DND-41 (cell line): Measurements from ENCODE around the gene CTNNA3.

Experiments used
- ATAC-seq: fragments of 200-7000 bp; cut with Tn5 transposase; 3 replicates; pipeline ENCODE4 v1.9.1; 2021; ENCODE audit warnings: low read depth; ENCODE audit not compliant: insufficient read depth
- DNase-seq: peaks from one replicate; pipeline ENCODE4 v3.0.0-alpha.2; 2020
- H2AFZ ChIP-seq: 2 replicates; pipeline ENCODE4 v1.6.0; 2012; ENCODE audit warnings: low read depth, low read length
- H3K27ac ChIP-seq: 2 replicates; pipeline ENCODE4 v1.5.1; 2012; ENCODE audit warnings: low read length, inconsistent platforms
- H3K27me3 ChIP-seq: fragments of 200-600 bp; sonication (generic); 2 replicates; pipeline ENCODE4 v1.6.0; 2012; ENCODE audit warnings: low read length, mild to moderate bottlenecking, inconsistent platforms; ENCODE audit not compliant: insufficient read depth, poor library complexity
- H3K36me3 ChIP-seq: 2 replicates; pipeline ENCODE4 v1.5.1; 2012; ENCODE audit warnings: low read length, inconsistent platforms; ENCODE audit not compliant: insufficient read depth
- H3K4me1 ChIP-seq: 2 replicates; pipeline ENCODE4 v1.5.1; 2012; ENCODE audit warnings: mild to moderate bottlenecking, low read length; ENCODE audit not compliant: insufficient read depth
- H3K4me2 ChIP-seq: 2 replicates; pipeline ENCODE4 v1.6.0; 2012; ENCODE audit warnings: mild to moderate bottlenecking, moderate library complexity, low read length, inconsistent platforms; ENCODE audit not compliant: insufficient read depth
- H3K4me3 ChIP-seq, 2 experiments: fragments of 200-600 bp in 1 of 2; shearing (Covaris generic) in 1 of 2; 2 replicates each; pipeline ENCODE4 v1.5.1; 2012 to 2016; ENCODE audit warnings: inconsistent platforms in 2 of 2, low read length in 2 of 2, mild to moderate bottlenecking in 2 of 2, low read depth in 1 of 2, moderate library complexity in 1 of 2
- H3K79me2 ChIP-seq: 2 replicates; pipeline ENCODE4 v1.6.0; 2012; ENCODE audit warnings: low read length, inconsistent platforms; ENCODE audit not compliant: insufficient read depth
- H3K9ac ChIP-seq: 2 replicates; pipeline ENCODE4 v1.6.0; 2012; ENCODE audit warnings: low read depth, mild to moderate bottlenecking, inconsistent platforms, low read length, moderate library complexity
- H3K9me3 ChIP-seq: 2 replicates; pipeline ENCODE4 v1.5.1; 2012; ENCODE audit warnings: low read length, moderate library complexity, mild to moderate bottlenecking, inconsistent platforms; ENCODE audit not compliant: insufficient read depth, severe bottlenecking
- H4K20me1 ChIP-seq: 2 replicates; pipeline ENCODE4 v1.6.0; 2012; ENCODE audit warnings: low read length; ENCODE audit not compliant: insufficient read depth
- CTCF ChIP-seq: IDR thresholded peaks from 2 replicates; pipeline ENCODE4 v1.5.1; 2012; ENCODE audit warnings: borderline replicate concordance, low read length, moderate library complexity, mild to moderate bottlenecking; ENCODE audit not compliant: poor library complexity, severe bottlenecking; ENCODE audit errors: extremely low read depth
- EZH2 ChIP-seq: IDR thresholded peaks from 3 replicates; pipeline ENCODE4 v1.6.1; 2012; ENCODE audit warnings: borderline replicate concordance, low read depth, mild to moderate bottlenecking, moderate library complexity, low read length, inconsistent platforms; ENCODE audit not compliant: severe bottlenecking

The CTNNA3 gene

GRCh38 chr10:66925373-66925772 lies 770.6 kb downstream of the CTNNA3 start:
- no peak overlapping the region for H2AFZ ChIP-seq

DNA sequence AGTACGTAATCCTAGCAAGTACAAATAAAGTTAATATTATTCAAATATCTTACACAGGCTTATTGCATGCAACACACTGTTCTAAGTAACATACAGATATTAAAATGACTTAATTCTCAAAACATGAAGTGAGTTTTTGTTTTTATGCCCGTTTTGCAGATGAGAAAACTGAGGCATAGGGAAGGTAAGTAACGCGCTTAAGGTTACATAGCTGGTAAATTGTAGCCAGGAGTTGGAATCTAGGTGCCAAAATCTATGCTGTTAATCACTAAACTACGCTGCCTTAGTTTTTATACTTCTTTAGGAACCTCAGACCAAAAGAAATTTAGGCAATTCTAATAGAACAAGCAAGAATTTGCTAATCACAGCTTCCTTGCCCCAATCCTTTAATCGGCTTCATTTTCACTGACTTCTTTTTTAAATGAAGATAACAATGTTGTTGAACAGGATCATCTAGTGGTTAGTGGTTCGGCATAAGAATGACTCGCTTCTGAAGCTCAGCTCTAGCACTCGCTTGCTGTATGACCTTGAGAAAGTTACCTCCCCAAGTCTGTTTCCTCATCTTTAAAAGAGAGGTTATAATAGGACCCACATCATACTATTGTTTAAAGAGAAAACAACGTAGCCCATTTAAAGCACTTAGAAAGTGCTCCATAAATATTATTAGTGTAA lies 771.2 kb downstream of the CTNNA3 start:
- Histone ChIP-seq H3K9ac (no peak overlapping the region), H3K27ac (no peak overlapping the region), H4K20me1 (no peaks in the 10 kb centered on the region), H3K27me3 (no peaks in the 10 kb centered on the region), H3K9me3 (no peaks in the 10 kb centered on the region), H3K4me1 (no peaks in the 10 kb centered on the region), H3K4me3 (no peak overlapping the region), H3K36me3 (no peaks in the 10 kb centered on the region), H2AFZ (no peak overlapping the region), H3K4me2 (no peak overlapping the region), H3K79me2 (no peaks in the 10 kb centered on the region)
- ATAC-seq (no peak), DNase-seq (no peak)
- TF ChIP-seq CTCF: no peak
- no peak for TF ChIP-seq EZH2

More at GRCh38 chr10:66925373-66925772, 770.6 kb downstream of the CTNNA3 start:
- TF ChIP-seq CTCF (no peak), EZH2 (no peak)
- H3K36me3 ChIP-seq: no peaks in the 10 kb centered on the region
- H3K27ac ChIP-seq: no peak overlapping the region
- H3K4me2 ChIP-seq: no peak overlapping the region
- no peak for ATAC-seq
- H3K4me1 ChIP-seq: no peaks in the 10 kb centered on the region
- no peak for DNase-seq
- no peaks in the 10 kb centered on the region for H4K20me1 ChIP-seq
- no peaks in the 10 kb centered on the region for H3K27me3 ChIP-seq
- H3K79me2 ChIP-seq: no peaks in the 10 kb centered on the region
- H3K4me3 ChIP-seq: no peak overlapping the region
- H3K9ac ChIP-seq: no peak overlapping the region
- H3K9me3 ChIP-seq: no peaks in the 10 kb centered on the region

GRCh38 chr10:66919248-66919647 lies 776.7 kb downstream of the CTNNA3 start:
- H3K4me1 ChIP-seq: no peaks in the 10 kb centered on the region
- no peak overlapping the region for H3K4me3 ChIP-seq
- no peaks in the 10 kb centered on the region for H4K20me1 ChIP-seq
- no peaks in the 10 kb centered on the region for H3K36me3 ChIP-seq
- H3K4me2 ChIP-seq: no peak overlapping the region
- H3K27me3 ChIP-seq: no peaks in the 10 kb centered on the region
- no peaks in the 10 kb centered on the region for H3K79me2 ChIP-seq
- DNase-seq (no peak), ATAC-seq (no peak)
- H3K9me3 ChIP-seq: no peaks in the 10 kb centered on the region
- H3K27ac ChIP-seq: no peak overlapping the region
- TF ChIP-seq EZH2 (no peak), CTCF (no peak)
- H3K9ac ChIP-seq: no peak overlapping the region
- no peak overlapping the region for H2AFZ ChIP-seq

DNA sequence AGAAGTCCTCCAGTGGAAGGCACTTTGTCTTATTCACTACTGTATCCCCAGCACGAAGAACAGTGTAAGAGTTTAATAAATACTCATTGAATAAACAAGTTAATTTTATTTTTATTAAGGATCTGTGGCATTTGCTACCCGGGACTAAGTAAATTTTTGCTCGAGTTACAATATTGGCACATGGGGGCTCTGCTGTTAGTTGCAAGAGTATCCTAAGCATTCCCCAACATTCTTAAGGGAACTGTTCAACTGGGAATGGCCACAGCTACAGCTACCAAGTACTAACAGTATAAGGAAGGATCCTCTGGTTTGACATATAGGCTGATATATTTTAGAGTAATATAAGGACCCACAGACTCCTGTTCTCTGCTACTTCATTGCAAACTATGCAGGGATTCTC lies 778.9 kb downstream of the CTNNA3 start:
- Histone ChIP-seq H3K4me1 (no peaks in the 10 kb centered on the region), H4K20me1 (no peaks in the 10 kb centered on the region), H2AFZ (no peak overlapping the region), H3K4me3 (no peak overlapping the region), H3K4me2 (no peak overlapping the region), H3K79me2 (no peaks in the 10 kb centered on the region), H3K27ac (no peak overlapping the region), H3K27me3 (no peaks in the 10 kb centered on the region), H3K36me3 (no peaks in the 10 kb centered on the region), H3K9ac (no peak overlapping the region), H3K9me3 (no peaks in the 10 kb centered on the region)
- no peak for TF ChIP-seq CTCF
- no peak for TF ChIP-seq EZH2
- DNase-seq (no peak), ATAC-seq (no peak)
